ENCODE results near the gene SDK1.

DNA sequence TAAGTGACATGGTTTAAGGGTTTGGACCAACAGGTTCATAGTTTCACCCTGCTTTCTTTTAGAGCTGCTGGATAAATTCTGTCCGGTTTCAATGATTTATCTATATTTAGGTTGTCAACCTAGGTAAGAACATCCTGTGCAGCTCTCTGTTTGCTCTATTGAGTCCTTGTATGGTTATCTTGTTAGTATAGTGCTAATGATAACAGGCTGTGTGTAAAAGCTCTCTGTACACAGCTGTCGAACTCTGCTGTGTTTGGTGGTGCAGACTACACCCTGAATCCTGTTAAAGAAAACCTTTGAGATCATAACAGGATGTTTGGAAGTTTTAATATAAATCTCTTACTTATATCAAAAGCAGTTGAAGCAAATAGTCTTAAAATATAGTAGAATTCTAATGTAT, 219.2 kb downstream of the SDK1 start:
- TF ChIP-seq EZH2 (IDR thresholded peaks at IDR 0.05; ENCODE audit: insufficient read depth, poor library complexity, severe bottlenecking) (no peak), EZH2phosphoT487 (IDR thresholded peaks at IDR 0.05; ENCODE audit: insufficient read depth, low read depth) (no peak)

Measured in GM23248 (cell line).